Vagina (tissue), 2 donors: Measurements from ENCODE around the gene COQ5. TPM values are rescaled to one million over a fixed set of nuclear protein-coding genes. Genes with fewer than 3 reads are reported as not detected.

ENCODE experiments used
- DNase-seq, 2 donors: peaks; one replicate each; pipeline ENCODE4 v3.0.0-alpha.2; 2017; ENCODE audit errors: extremely low spot score in 2 of 2
- H3K27ac ChIP-seq: fragments of 200-600 bp; sonication (generic); one replicate; pipeline ENCODE4 v1.5.1; 2019
- H3K27me3 ChIP-seq: fragments of 200-600 bp; sonication (generic); one replicate; pipeline ENCODE4 v1.5.1; 2019
- H3K36me3 ChIP-seq, 2 donors: fragments of 200-600 bp; sonication (generic); one replicate each; pipeline ENCODE4 v1.5.1; 2017 to 2019
- H3K4me1 ChIP-seq: fragments of 200-600 bp; sonication (generic); one replicate; pipeline ENCODE4 v1.5.1; 2019
- H3K4me3 ChIP-seq, 2 donors: fragments of 200-600 bp; sonication (generic); 1 replicate in 1 of 2; 2 replicates in 1 of 2; pipeline ENCODE4 v1.5.1; 2016 to 2019
- H3K9me3 ChIP-seq: fragments of 200-600 bp; sonication (generic); one replicate; pipeline ENCODE4 v1.5.1; 2019
- CTCF ChIP-seq, 3 experiments: fragments of 450-650 bp in 2 of 3; fragments of 200-600 bp in 1 of 3; sonication (generic) in 1 of 3; IDR thresholded peaks; one replicate each; pipeline ENCODE4 v1.5.1; 2017 to 2019; ENCODE audit warnings: antibody characterized with exemption in 3 of 3, mild to moderate bottlenecking in 2 of 3, moderate library complexity in 2 of 3
- POLR2A ChIP-seq, 2 donors: fragments of 450-650 bp; IDR thresholded peaks; one replicate each; pipeline ENCODE4 v1.6.1; 2017; ENCODE audit warnings: antibody characterized with exemption in 2 of 2, mild to moderate bottlenecking in 2 of 2, moderate library complexity in 2 of 2
- POLR2AphosphoS5 ChIP-seq, 2 donors: sonication (generic); formaldehyde crosslinking; IDR thresholded peaks; one replicate each; pipeline ENCODE4 v1.9.0; 2017; ENCODE audit warnings: antibody characterized with exemption in 2 of 2, mild to moderate bottlenecking in 2 of 2, low read depth in 1 of 2; ENCODE audit not compliant: insufficient read depth in 1 of 2
- intact Hi-C: fragments of 100-400 bp; cut with DNase I; formaldehyde crosslinking; loops from one replicate; pipeline ENCODE4 v1.15.1; 2023
- total RNA-seq: library from RNA; depleted of rRNA; stranded (reverse); fragments of >200 nt; gene quantifications from one replicate; pipeline ENCODE4 v1.2.3, GENCODE V29; 2016

Gene COQ5
- total RNA-seq, result 18.4 TPM

- Histone ChIP-seq H3K9me3 (no peaks in the 10 kb centered on the region), H3K4me1 (peaks cover 17% of the 10 kb centered on the region), H3K27me3 (no peaks in the 10 kb centered on the region), H3K27ac (peak within 1 kb of the TSS; percentile 93), H3K36me3 (no peaks in the 10 kb centered on the region), H3K4me3 (peak within 1 kb of the TSS; percentile 77 to 78)
- DNase-seq, result peak in 1 of 2 donors; percentile 91
- intact Hi-C loops, result no loop called here
- peak in 1 of 2 donors; percentile 19 for TF ChIP-seq POLR2A (IDR thresholded peaks at IDR 0.05)
- peak; percentile 91 to 92 for TF ChIP-seq POLR2AphosphoS5 (IDR thresholded peaks at IDR 0.05; ENCODE audit: insufficient read depth in 1 of 2, low read depth in 1 of 2)
- TF ChIP-seq CTCF (IDR thresholded peaks at IDR 0.05), result no peak
These were observed at the start of gene COQ5 for GRCh38 chr12:120528861-120529525. Gene COQ5 (minus strand): TSS chr12:120529158. CDS start chr12:120529141, 17 bp downstream.

GRCh38 chr12:120574106-120574505, 45.1 kb upstream of the COQ5 start:
- Histone ChIP-seq H3K27me3 (no peaks in the 10 kb centered on the region), H3K27ac (no peak overlapping the region), H3K4me3 (no peak overlapping the region), H3K36me3 (peaks cover 0 to 92% of the 10 kb centered on the region in 2 donors), H3K4me1 (no peaks in the 10 kb centered on the region), H3K9me3 (no peaks in the 10 kb centered on the region)
- TF ChIP-seq POLR2A (IDR thresholded peaks at IDR 0.05) (no peak), POLR2AphosphoS5 (IDR thresholded peaks at IDR 0.05; ENCODE audit: insufficient read depth in 1 of 2, low read depth in 1 of 2) (no peak), CTCF (IDR thresholded peaks at IDR 0.05) (no peak)
- intact Hi-C loops, result no loop called here
- DNase-seq, result no peak

- intact Hi-C loops, result no loop called here
- TF ChIP-seq POLR2A (IDR thresholded peaks at IDR 0.05) (no peak), POLR2AphosphoS5 (IDR thresholded peaks at IDR 0.05; ENCODE audit: insufficient read depth in 1 of 2, low read depth in 1 of 2) (no peak), CTCF (IDR thresholded peaks at IDR 0.05) (no peak)
- no peak for DNase-seq
- no peak overlapping the region for H3K27ac ChIP-seq
- H3K4me3 ChIP-seq, result no peak overlapping the region
- no peaks in the 10 kb centered on the region for H3K4me1 ChIP-seq
- no peaks in the 10 kb centered on the region for H3K9me3 ChIP-seq
- peaks cover 0 to 94% of the 10 kb centered on the region in 2 donors for H3K36me3 ChIP-seq
- H3K27me3 ChIP-seq, result no peaks in the 10 kb centered on the region
These were observed 44.6 kb upstream of the COQ5 start for GRCh38 chr12:120573560-120573959.

GRCh38 chr12:120571299-120571698, 42.3 kb upstream of the COQ5 start:
- Histone ChIP-seq H3K27ac (no peak overlapping the region), H3K27me3 (no peaks in the 10 kb centered on the region), H3K36me3 (peaks cover 0 to 94% of the 10 kb centered on the region in 2 donors), H3K4me3 (no peak overlapping the region), H3K4me1 (no peaks in the 10 kb centered on the region), H3K9me3 (no peaks in the 10 kb centered on the region)
- intact Hi-C loops, result no loop called here
- no peak for DNase-seq
- TF ChIP-seq POLR2A (IDR thresholded peaks at IDR 0.05), result no peak
- TF ChIP-seq CTCF (IDR thresholded peaks at IDR 0.05), result no peak
- TF ChIP-seq POLR2AphosphoS5 (IDR thresholded peaks at IDR 0.05; ENCODE audit: insufficient read depth in 1 of 2, low read depth in 1 of 2), result no peak

GRCh38 chr12:120563495-120563894, 34.5 kb upstream of the COQ5 start:
- no peak overlapping the region for H3K27ac ChIP-seq
- H3K4me1 ChIP-seq, result no peaks in the 10 kb centered on the region
- H3K36me3 ChIP-seq, result peaks cover 9 to 86% of the 10 kb centered on the region in 2 donors
- H3K4me3 ChIP-seq, result no peak overlapping the region
- intact Hi-C loops, result no loop called here
- TF ChIP-seq POLR2AphosphoS5 (IDR thresholded peaks at IDR 0.05; ENCODE audit: insufficient read depth in 1 of 2, low read depth in 1 of 2) (no peak), CTCF (IDR thresholded peaks at IDR 0.05) (no peak), POLR2A (IDR thresholded peaks at IDR 0.05) (no peak)
- no peaks in the 10 kb centered on the region for H3K27me3 ChIP-seq
- no peak for DNase-seq
- no peaks in the 10 kb centered on the region for H3K9me3 ChIP-seq
